Colonic mucosa (tissue), 4 donors: Measurements from ENCODE around the gene CDK8. TPM values are rescaled to one million over a fixed set of nuclear protein-coding genes. Genes with fewer than 3 reads are reported as not detected.

Source experiments
- DNase-seq: peaks from one replicate; pipeline ENCODE4 v3.0.0-alpha.2; 2020
- H3K27ac ChIP-seq: fragments of 200-600 bp; one replicate; pipeline ENCODE4 v1.8.0; 2021
- H3K27me3 ChIP-seq: fragments of 200-600 bp; one replicate; pipeline ENCODE4 v1.8.0; 2021
- H3K36me3 ChIP-seq: fragments of 200-600 bp; one replicate; pipeline ENCODE4 v1.8.0; 2021
- H3K4me1 ChIP-seq: fragments of 200-600 bp; one replicate; pipeline ENCODE4 v1.8.0; 2021; ENCODE audit warnings: mild to moderate bottlenecking
- H3K4me3 ChIP-seq: fragments of 200-600 bp; one replicate; pipeline ENCODE4 v1.8.0; 2021
- H3K9ac ChIP-seq, 2 donors: one replicate each; pipeline ENCODE4 v1.7.0; 2013; ENCODE audit warnings: control low read depth in 2 of 2, low read depth in 2 of 2, low read length in 2 of 2
- H3K9me3 ChIP-seq: fragments of 200-600 bp; one replicate; pipeline ENCODE4 v1.8.0; 2021
- CTCF ChIP-seq: fragments of 200-600 bp; IDR thresholded peaks from one replicate; pipeline ENCODE4 v1.8.0; 2022; ENCODE audit warnings: antibody characterized with exemption, mild to moderate bottlenecking
- intact Hi-C: fragments of 100-400 bp; cut with DNase I; formaldehyde crosslinking; loops from one replicate; pipeline ENCODE4 v1.14.1; 2022
- total RNA-seq, 2 donors: library from RNA; stranded (reverse); fragmentation: NEBNext Ultra II Directional in 1 of 2; extraction: Animal tissue kit (Norgen Biotek cat#: 25700) in 1 of 2; gene quantifications; one replicate each; pipeline ENCODE4 v1.2.1, GENCODE V29; 2021
- donor health status: healthy.
- donor health status: DM: no; HTN: no; CAD: no.
- donor health status: DM: no; HTN: no; CAD: no.

The CDK8 gene
- total RNA-seq, 2 donors from 2014 or later, result 22.7 to 31.8 TPM

GRCh38 chr13:26433776-26434175 is 179.8 kb downstream of the CDK8 start:
- intact Hi-C loops, result no loop called here
- no peaks in the 10 kb centered on the region for H3K27me3 ChIP-seq
- TF ChIP-seq CTCF, result no peak
- H3K36me3 ChIP-seq, result no peaks in the 10 kb centered on the region
- no peaks in the 10 kb centered on the region for H3K4me1 ChIP-seq
- H3K9me3 ChIP-seq, result no peaks in the 10 kb centered on the region
- no peak overlapping the region for H3K4me3 ChIP-seq
- H3K9ac ChIP-seq, result no peak overlapping the region
- DNase-seq, result no peak
- no peak overlapping the region for H3K27ac ChIP-seq

- H3K27ac ChIP-seq, result no peak overlapping the region
- no peak for DNase-seq
- intact Hi-C loops, result no loop called here
- H3K9ac ChIP-seq, result no peak overlapping the region
- H3K4me1 ChIP-seq, result no peaks in the 10 kb centered on the region
- TF ChIP-seq CTCF, result no peak
- no peak overlapping the region for H3K4me3 ChIP-seq
- no peaks in the 10 kb centered on the region for H3K36me3 ChIP-seq
- no peaks in the 10 kb centered on the region for H3K27me3 ChIP-seq
- no peaks in the 10 kb centered on the region for H3K9me3 ChIP-seq
Measured at GRCh38 chr13:26435171-26435570, 181.2 kb downstream of the CDK8 start.

GRCh38 chr13:26435646-26436045 is 181.7 kb downstream of the CDK8 start:
- H3K27ac ChIP-seq, result no peak overlapping the region
- TF ChIP-seq CTCF, result no peak

GRCh38 chr13:26436914-26437313 is 183.0 kb downstream of the CDK8 start:
- Histone ChIP-seq H3K27me3 (no peaks in the 10 kb centered on the region), H3K36me3 (no peaks in the 10 kb centered on the region), H3K27ac (no peak overlapping the region), H3K9ac (no peak overlapping the region), H3K9me3 (no peaks in the 10 kb centered on the region), H3K4me1 (no peaks in the 10 kb centered on the region), H3K4me3 (no peak overlapping the region)
- intact Hi-C loops, result no loop called here
- TF ChIP-seq CTCF, result no peak
- no peak for DNase-seq

More at GRCh38 chr13:26435646-26436045, 181.7 kb downstream of the CDK8 start:
- Histone ChIP-seq H3K9ac (no peak overlapping the region), H3K4me3 (no peak overlapping the region), H3K27me3 (no peaks in the 10 kb centered on the region), H3K9me3 (no peaks in the 10 kb centered on the region), H3K4me1 (no peaks in the 10 kb centered on the region), H3K36me3 (no peaks in the 10 kb centered on the region)
- DNase-seq, result no peak
- intact Hi-C loops, result no loop called here

GRCh38 chr13:26440111-26440510 is 186.2 kb downstream of the CDK8 start:
- intact Hi-C loops, result no loop called here
- Histone ChIP-seq H3K4me1 (no peaks in the 10 kb centered on the region), H3K27me3 (no peaks in the 10 kb centered on the region), H3K9ac (no peak overlapping the region), H3K9me3 (no peaks in the 10 kb centered on the region), H3K27ac (no peak overlapping the region), H3K4me3 (no peak overlapping the region), H3K36me3 (no peaks in the 10 kb centered on the region)
- TF ChIP-seq CTCF, result no peak
- DNase-seq, result no peak

- TF ChIP-seq CTCF, result no peak
- Histone ChIP-seq H3K36me3 (no peaks in the 10 kb centered on the region), H3K9ac (no peak overlapping the region), H3K4me3 (no peak overlapping the region), H3K27ac (no peak overlapping the region), H3K9me3 (no peaks in the 10 kb centered on the region), H3K27me3 (no peaks in the 10 kb centered on the region), H3K4me1 (no peaks in the 10 kb centered on the region)
- DNase-seq, result no peak
- intact Hi-C loops, result no loop called here
Measured at GRCh38 chr13:26441476-26441875, 187.5 kb downstream of the CDK8 start.
